Gastroesophageal sphincter (tissue), 3 donors: ENCODE data around the gene CCNYL1.

Experiments
- CTCF ChIP-seq, 4 experiments: fragments of 200-600 bp in 2 of 4; fragments of 450-650 bp in 2 of 4; sonication (generic) in 1 of 4; IDR thresholded peaks; one replicate each; pipeline ENCODE4 v1.5.1; 2017 to 2019; ENCODE audit warnings: antibody characterized with exemption in 4 of 4, mild to moderate bottlenecking in 2 of 4, moderate library complexity in 2 of 4
- EP300 ChIP-seq: sonication (generic); formaldehyde crosslinking; IDR thresholded peaks from one replicate; pipeline ENCODE4 v1.6.1; 2017; ENCODE audit warnings: antibody characterized with exemption, mild to moderate bottlenecking
- POLR2A ChIP-seq, 2 donors: fragments of 450-650 bp; IDR thresholded peaks; one replicate each; pipeline ENCODE4 v1.6.1; 2017; ENCODE audit warnings: antibody characterized with exemption in 2 of 2, mild to moderate bottlenecking in 2 of 2, moderate library complexity in 1 of 2

GRCh38 chr2:207750345-207750744 is 38.9 kb downstream of the CCNYL1 start:
- no peak for TF ChIP-seq CTCF (IDR thresholded peaks at IDR 0.05)
- TF ChIP-seq POLR2A (IDR thresholded peaks at IDR 0.05) = no peak
- no peak for TF ChIP-seq EP300
